ENCODE data around the gene RAB30. TPM values are rescaled to one million over a fixed set of nuclear protein-coding genes. Genes with fewer than 3 reads are reported as not detected.

The RAB30 gene
- total and polyA plus RNA-seq, 9 of the 15 experiments (the other 6 are each of a cell fraction or from before 2014, with no cell fraction given): 0.29 to 1.3 (median 1.0) TPM

DNA sequence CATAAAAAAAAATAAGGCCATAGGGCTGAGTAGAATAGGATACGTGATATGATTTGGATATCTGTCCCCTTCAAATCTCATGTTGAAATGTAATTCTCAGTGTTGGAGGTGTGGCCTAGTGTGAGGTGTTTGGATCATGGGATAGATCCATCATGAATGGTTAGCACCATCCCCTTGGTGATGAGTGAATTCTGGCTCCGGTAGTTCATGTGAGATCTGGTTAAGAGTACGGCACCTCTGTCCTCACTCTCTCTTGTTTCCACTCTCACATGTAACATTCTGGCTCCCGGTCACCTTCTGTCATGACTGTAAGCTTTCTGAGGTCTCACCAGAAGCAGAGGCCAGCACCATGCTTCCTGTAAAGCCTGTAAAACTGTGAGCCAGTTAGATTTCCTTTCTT, 45.5 kb downstream of the RAB30 start:
- no peak overlapping the region for H3K27ac ChIP-seq (ENCODE audit: extremely low read depth, low read depth, low read length)
- H3K79me2 ChIP-seq (ENCODE audit: control insufficient read depth, insufficient read depth, low read length): no peaks in the 10 kb centered on the region
- no peak overlapping the region for H3K9ac ChIP-seq (ENCODE audit: insufficient read depth in 1 of 2, low read depth in 2 of 2, low read length in 2 of 2)
- 27% methylated on average over 4 of the region's 4 CpGs for WGBS (ENCODE audit: insufficient coverage, low coverage, missing lambda C conversion rate)
- TF ChIP-seq, protein P1, sequence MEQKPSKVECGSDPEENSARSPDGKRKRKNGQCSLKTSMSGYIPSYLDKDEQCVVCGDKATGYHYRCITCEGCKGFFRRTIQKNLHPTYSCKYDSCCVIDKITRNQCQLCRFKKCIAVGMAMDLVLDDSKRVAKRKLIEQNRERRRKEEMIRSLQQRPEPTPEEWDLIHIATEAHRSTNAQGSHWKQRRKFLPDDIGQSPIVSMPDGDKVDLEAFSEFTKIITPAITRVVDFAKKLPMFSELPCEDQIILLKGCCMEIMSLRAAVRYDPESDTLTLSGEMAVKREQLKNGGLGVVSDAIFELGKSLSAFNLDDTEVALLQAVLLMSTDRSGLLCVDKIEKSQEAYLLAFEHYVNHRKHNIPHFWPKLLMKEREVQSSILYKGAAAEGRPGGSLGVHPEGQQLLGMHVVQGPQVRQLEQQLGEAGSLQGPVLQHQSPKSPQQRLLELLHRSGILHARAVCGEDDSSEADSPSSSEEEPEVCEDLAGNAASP (IDR thresholded peaks at IDR 0.05): no peak
- no peak for TF ChIP-seq ZNF143 (CRISPR knock-in tag; IDR thresholded peaks at IDR 0.05)
- no peak for TF ChIP-seq HNRNPLL (IDR thresholded peaks at IDR 0.05; ENCODE audit: low read depth, low read length, poor library complexity, severe bottlenecking)
- no peak for TF ChIP-seq ZBTB17 (CRISPR knock-in tag; IDR thresholded peaks at IDR 0.05)
- TF ChIP-seq TRIM28 (IDR thresholded peaks at IDR 0.05): no peak
- TF ChIP-seq, protein P2, sequence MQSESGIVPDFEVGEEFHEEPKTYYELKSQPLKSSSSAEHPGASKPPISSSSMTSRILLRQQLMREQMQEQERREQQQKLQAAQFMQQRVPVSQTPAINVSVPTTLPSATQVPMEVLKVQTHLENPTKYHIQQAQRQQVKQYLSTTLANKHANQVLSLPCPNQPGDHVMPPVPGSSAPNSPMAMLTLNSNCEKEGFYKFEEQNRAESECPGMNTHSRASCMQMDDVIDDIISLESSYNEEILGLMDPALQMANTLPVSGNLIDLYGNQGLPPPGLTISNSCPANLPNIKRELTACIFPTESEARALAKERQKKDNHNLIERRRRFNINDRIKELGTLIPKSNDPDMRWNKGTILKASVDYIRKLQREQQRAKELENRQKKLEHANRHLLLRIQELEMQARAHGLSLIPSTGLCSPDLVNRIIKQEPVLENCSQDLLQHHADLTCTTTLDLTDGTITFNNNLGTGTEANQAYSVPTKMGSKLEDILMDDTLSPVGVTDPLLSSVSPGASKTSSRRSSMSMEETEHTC (IDR thresholded peaks at IDR 0.05): no peak
- no peak for TF ChIP-seq NEUROD1 (IDR thresholded peaks at IDR 0.05; ENCODE audit: borderline replicate concordance, low read depth, low read length, partially characterized antibody)
- no peak for TF ChIP-seq TGIF2 (CRISPR knock-in tag; IDR thresholded peaks at IDR 0.05)
- TF ChIP-seq ZNF311 (CRISPR knock-in tag; IDR thresholded peaks at IDR 0.05): no peak
- TF ChIP-seq SETDB1 (IDR thresholded peaks at IDR 0.05; ENCODE audit: low read length): no peak
- no peak for TF ChIP-seq NFATC3 (IDR thresholded peaks at IDR 0.05)
- no peak for TF ChIP-seq EGR1 (conservative IDR thresholded peaks at IDR 0.05)
- no peak for TF ChIP-seq JUNB (CRISPR knock-in tag; conservative IDR thresholded peaks at IDR 0.05)
- TF ChIP-seq THRAP3 (IDR thresholded peaks at IDR 0.05; ENCODE audit: borderline replicate concordance): no peak
- TF ChIP-seq, protein P3, sequence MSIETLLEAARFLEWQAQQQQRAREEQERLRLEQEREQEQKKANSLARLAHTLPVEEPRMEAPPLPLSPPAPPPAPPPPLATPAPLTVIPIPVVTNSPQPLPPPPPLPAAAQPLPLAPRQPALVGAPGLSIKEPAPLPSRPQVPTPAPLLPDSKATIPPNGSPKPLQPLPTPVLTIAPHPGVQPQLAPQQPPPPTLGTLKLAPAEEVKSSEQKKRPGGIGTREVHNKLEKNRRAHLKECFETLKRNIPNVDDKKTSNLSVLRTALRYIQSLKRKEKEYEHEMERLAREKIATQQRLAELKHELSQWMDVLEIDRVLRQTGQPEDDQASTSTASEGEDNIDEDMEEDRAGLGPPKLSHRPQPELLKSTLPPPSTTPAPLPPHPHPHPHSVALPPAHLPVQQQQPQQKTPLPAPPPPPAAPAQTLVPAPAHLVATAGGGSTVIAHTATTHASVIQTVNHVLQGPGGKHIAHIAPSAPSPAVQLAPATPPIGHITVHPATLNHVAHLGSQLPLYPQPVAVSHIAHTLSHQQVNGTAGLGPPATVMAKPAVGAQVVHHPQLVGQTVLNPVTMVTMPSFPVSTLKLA (conservative IDR thresholded peaks at IDR 0.05): no peak
- no peak for TF ChIP-seq SPI1 (IDR thresholded peaks at IDR 0.05; ENCODE audit: borderline replicate concordance, low read depth, low read length)
- no peak for TF ChIP-seq ZFP1 (CRISPR knock-in tag; IDR thresholded peaks at IDR 0.05)
- ATAC-seq (no peak), DNase-seq (ENCODE audit: extremely low read depth in 1 of 4, low spot score in 3 of 4) (no peak), FAIRE-seq (no peak)
- H3K9me1 ChIP-seq (ENCODE audit: control insufficient read depth, insufficient read depth, low read length): no peaks in the 10 kb centered on the region
- ChIA-PET POLR2A (interaction anchor here (1.2 kb wide), 2 partner anchors 12 to 18 kb away, joined by 3 to 4 read pairs; no protein-coding TSS in a partner anchor), CTCF (ENCODE audit: low intra/inter-chr PET ratio) (no interaction called here)
- in situ Hi-C loops (cut with MboI): no loop called here
- H3K4me3 ChIP-seq: no peak overlapping the region
- BruUV-seq (replicated peaks): no TSS peak
- intact Hi-C loops (cut with micrococcal nuclease): no loop called here
- H4K20me1 ChIP-seq (replicated peaks; ENCODE audit: control insufficient read depth, insufficient read depth, low read length): no peaks in the 10 kb centered on the region
- peaks cover 0 to 3% of the 10 kb centered on the region in 2 experiments; a peak in 1 of 5 replicates for H3K4me1 ChIP-seq (replicated peaks in 1 of 2; ENCODE audit: control insufficient read depth in 2 of 2, insufficient read depth in 2 of 2, low read length in 2 of 2)
- no peak overlapping the region for H3K4me2 ChIP-seq (ENCODE audit: insufficient read depth, low read length)
- H3K27me3 ChIP-seq (ENCODE audit: control insufficient read depth in 2 of 2, insufficient read depth in 2 of 2, low read length in 2 of 2): peaks cover 0 to 11% of the 10 kb centered on the region in 2 experiments; a peak in 3 of 5 replicates
- no peaks in the 10 kb centered on the region for H3K9me3 ChIP-seq (replicated peaks; ENCODE audit: control insufficient read depth, insufficient read depth, low read depth, low read length)
- H2AFZ ChIP-seq (ENCODE audit: low read depth, low read length): no peak overlapping the region
- H3K36me3 ChIP-seq (ENCODE audit: control insufficient read depth, insufficient read depth, low read length): no peaks in the 10 kb centered on the region
